Right lobe of liver (tissue), 6 donors: ENCODE measurements around the gene ANKRD13A. TPM values are rescaled to one million over a fixed set of nuclear protein-coding genes. Genes with fewer than 3 reads are reported as not detected.
"Not testable (repeated sequence)": the region's sequence is repeated elsewhere in the genome, so short reads cannot be mapped to it uniquely, and the experiment has no call there.

ENCODE experiments used
- ATAC-seq, 4 donors: fragments of 200-7000 bp; cut with Tn5 transposase; one replicate each; pipeline ENCODE4 v1.9.1; 2020; ENCODE audit warnings: mild to moderate bottlenecking in 4 of 4, moderate library complexity in 4 of 4
- DNase-seq, 3 donors: peaks; one replicate each; pipeline ENCODE4 v3.0.0-alpha.2; 2020
- H3K27ac ChIP-seq, 3 donors: fragments of 200-600 bp; one replicate each; pipeline ENCODE4 v1.8.0; 2022
- H3K27me3 ChIP-seq, 2 donors: fragments of 200-600 bp; one replicate each; pipeline ENCODE4 v1.8.0; 2022
- H3K36me3 ChIP-seq, 4 donors: fragments of 200-600 bp; sonication (generic) in 1 of 4; one replicate each; pipeline versions ENCODE4 v1.5.1 to v1.8.0; 2017 to 2022; ENCODE audit warnings: control low read depth in 1 of 4
- H3K4me1 ChIP-seq, 4 donors: fragments of 200-600 bp; sonication (generic) in 1 of 4; one replicate each; pipeline versions ENCODE4 v1.5.1 to v1.8.0; 2017 to 2022; ENCODE audit warnings: control low read depth in 1 of 4
- H3K4me3 ChIP-seq, 3 donors: fragments of 200-600 bp; one replicate each; pipeline ENCODE4 v1.8.0; 2022
- H3K9me3 ChIP-seq, 4 donors: fragments of 200-600 bp; sonication (generic) in 1 of 4; one replicate each; pipeline versions ENCODE4 v1.5.1 to v1.8.0; 2017 to 2022; ENCODE audit warnings: control low read depth in 1 of 4
- POLR2A ChIP-seq: fragments of 450-650 bp; IDR thresholded peaks from one replicate; pipeline ENCODE4 v1.6.1; 2017; ENCODE audit warnings: antibody characterized with exemption, mild to moderate bottlenecking
- WGBS: methylation state at CpG from one replicate; pipeline ENCODE4 v1.1.6; 2018; ENCODE audit warnings: low coverage, low lambda C conversion rate; ENCODE audit not compliant: insufficient coverage; ENCODE audit errors: missing lambda C conversion rate; 5-methylcytosine and 5-hydroxymethylcytosine counted together
- intact Hi-C, 2 donors: fragments of 100-400 bp; cut with DNase I; formaldehyde crosslinking; loops; one replicate each; pipeline versions ENCODE4 v1.11.2 to v1.14.1; 2022
- small RNA-seq, 2 experiments: library from RNA; depleted of rRNA; stranded (forward); fragments of <200 nt; gene quantifications; one replicate each; pipeline ENCODE3, GENCODE V24; 2016
- total RNA-seq, 6 experiments: library from RNA; depleted of rRNA in 2 of 6; stranded (reverse); fragments of >200 nt in 2 of 6; fragmentation: NEBNext Ultra II Directional in 3 of 6; extraction: Animal tissue kit (Norgen Biotek cat#: 25700) in 3 of 6; gene quantifications; one replicate each; pipeline versions ENCODE4 v1.1.0 to v1.2.4, GENCODE V29; 2016 to 2023
- TF ChIP-seq, protein P1 (sequence below), 4 donors: fragments of 200-600 bp in 3 of 4; fragments of 450-650 bp in 1 of 4; IDR thresholded peaks; one replicate each; pipeline versions ENCODE4 v1.5.1 to v1.8.0; 2016 to 2022; ENCODE audit warnings: antibody characterized with exemption in 4 of 4, mild to moderate bottlenecking in 2 of 4
- donor health status: DM: no; HTN: yes; CAD: no.
- donor health status: DM: no; HTN: no; CAD: no.
- donor health status: DM: no; HTN: no; CAD: no.
- donor health status: DM: no; HTN: yes; CAD: no.
- donor health status: DM: no; HTN: yes; CAD: no.

ANKRD13A gene
- total RNA-seq, 6 experiments from 2014 or later = 14.4 to 33.7 (median 24.6) TPM

DNA sequence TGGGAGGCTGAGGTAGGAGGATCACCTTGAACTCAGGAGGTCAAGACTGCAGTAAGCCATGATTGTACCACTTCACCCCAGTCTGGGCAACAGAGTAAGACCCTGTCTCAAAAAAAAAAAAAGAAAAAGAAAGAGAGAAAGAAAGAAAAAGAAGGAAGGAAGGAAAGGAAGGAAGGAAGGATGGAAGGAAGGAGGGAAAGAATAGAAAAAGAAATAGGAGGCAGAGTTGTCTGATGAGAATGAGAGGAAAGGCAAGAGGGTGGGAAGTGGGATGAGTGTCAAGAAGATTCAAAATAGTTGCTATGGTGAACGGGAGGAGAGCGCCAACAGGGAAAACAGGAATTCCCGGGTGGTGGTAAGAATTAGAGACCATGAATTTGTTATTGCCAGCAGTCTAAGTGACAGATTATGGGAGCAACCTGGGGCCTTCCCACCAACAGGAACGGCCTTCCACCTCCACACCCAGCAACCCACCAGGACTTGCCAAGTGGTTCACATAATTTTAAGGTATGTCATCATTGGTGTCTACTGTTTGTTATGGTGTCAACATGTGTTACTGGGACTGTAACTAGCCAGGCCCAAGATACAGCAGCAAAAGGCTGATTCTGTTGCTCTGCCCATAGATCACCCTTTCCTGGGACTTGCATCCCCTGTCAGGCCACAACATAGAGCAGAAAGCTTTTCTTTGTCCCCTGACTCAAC lies 85.2 kb downstream of the ANKRD13A start:
- H3K36me3 ChIP-seq = no peaks in the 10 kb centered on the region
- no peak for TF ChIP-seq POLR2A
- TF ChIP-seq, protein P1, sequence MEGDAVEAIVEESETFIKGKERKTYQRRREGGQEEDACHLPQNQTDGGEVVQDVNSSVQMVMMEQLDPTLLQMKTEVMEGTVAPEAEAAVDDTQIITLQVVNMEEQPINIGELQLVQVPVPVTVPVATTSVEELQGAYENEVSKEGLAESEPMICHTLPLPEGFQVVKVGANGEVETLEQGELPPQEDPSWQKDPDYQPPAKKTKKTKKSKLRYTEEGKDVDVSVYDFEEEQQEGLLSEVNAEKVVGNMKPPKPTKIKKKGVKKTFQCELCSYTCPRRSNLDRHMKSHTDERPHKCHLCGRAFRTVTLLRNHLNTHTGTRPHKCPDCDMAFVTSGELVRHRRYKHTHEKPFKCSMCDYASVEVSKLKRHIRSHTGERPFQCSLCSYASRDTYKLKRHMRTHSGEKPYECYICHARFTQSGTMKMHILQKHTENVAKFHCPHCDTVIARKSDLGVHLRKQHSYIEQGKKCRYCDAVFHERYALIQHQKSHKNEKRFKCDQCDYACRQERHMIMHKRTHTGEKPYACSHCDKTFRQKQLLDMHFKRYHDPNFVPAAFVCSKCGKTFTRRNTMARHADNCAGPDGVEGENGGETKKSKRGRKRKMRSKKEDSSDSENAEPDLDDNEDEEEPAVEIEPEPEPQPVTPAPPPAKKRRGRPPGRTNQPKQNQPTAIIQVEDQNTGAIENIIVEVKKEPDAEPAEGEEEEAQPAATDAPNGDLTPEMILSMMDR (IDR thresholded peaks at IDR 0.05) = no peak
- intact Hi-C loops = no loop called here
- H3K27ac ChIP-seq = no peak overlapping the region
- no peak for DNase-seq
- no peaks in the 10 kb centered on the region for H3K4me1 ChIP-seq
- no peaks in the 10 kb centered on the region for H3K9me3 ChIP-seq
- 89% methylated on average over 4 of the region's 4 CpGs for WGBS
- no peak overlapping the region for H3K4me3 ChIP-seq
- ATAC-seq = no peak
- H3K27me3 ChIP-seq = no peaks in the 10 kb centered on the region

DNA sequence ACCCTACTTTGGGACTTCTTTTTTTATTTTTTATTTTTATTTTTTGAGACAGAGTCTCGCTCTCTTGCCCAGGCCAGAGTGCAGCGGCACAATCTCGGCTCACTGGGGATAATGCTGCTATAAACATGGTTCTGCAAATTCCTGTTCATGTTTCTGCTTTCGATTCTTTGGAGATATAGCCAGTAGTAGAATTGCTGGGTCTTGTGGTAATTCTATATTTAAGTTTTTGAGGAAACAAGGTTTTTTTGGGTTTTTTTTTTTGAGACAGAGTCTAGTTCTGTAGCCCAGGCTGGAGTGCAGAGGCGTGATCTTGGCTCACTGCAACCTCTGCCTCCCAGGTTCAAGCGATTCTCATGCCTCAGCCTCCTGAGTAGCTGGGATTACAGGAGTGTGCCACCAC lies 89.0 kb downstream of the ANKRD13A start:
- ATAC-seq = peak in 1 of 4 donors; percentile 5
- 81% methylated on average over 4 of the region's 6 CpGs for WGBS
- intact Hi-C loops = not testable (repeated sequence)

DNA sequence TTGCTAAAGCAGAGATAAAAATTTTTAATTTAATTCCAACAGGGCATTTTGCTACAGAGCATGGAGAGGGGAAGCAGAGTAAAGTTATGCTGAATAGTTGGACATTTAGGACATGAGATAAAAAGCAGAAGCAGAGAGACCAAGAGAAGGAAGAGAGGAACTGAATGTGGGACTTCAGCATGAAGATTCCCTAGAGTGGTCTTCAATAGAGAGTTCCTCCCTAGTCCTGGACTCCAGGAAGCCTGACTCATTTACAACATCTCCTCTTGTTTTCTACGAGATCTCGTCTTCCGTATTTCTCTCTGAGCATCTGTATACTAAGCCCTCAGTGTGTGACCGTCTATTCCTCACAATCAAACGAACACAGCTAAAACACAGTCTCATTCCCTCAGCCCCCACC lies 89.7 kb downstream of the ANKRD13A start:
- WGBS = 73% methylated on average over 3 of the region's 5 CpGs
- H3K36me3 ChIP-seq = no peaks in the 10 kb centered on the region
- no peaks in the 10 kb centered on the region for H3K27me3 ChIP-seq
- H3K4me1 ChIP-seq = peaks cover 0 to 24% (median 6%) of the 10 kb centered on the region in 4 donors
- peak in 2 of 4 donors; percentile 4 to 16 for ATAC-seq
- DNase-seq = no peak
- no peak overlapping the region for H3K4me3 ChIP-seq
- TF ChIP-seq, protein P1 (IDR thresholded peaks at IDR 0.05) = no peak
- no peak for TF ChIP-seq POLR2A
- intact Hi-C loops = no loop called here
- no peak overlapping the region for H3K27ac ChIP-seq
- no peaks in the 10 kb centered on the region for H3K9me3 ChIP-seq

More for the DNA sequence above, 89.0 kb downstream of the ANKRD13A start:
- peaks cover 0 to 24% (median 6%) of the 10 kb centered on the region in 4 donors for H3K4me1 ChIP-seq
- not testable (repeated sequence) for H3K36me3 ChIP-seq, DNase-seq, H3K4me3 ChIP-seq, H3K9me3 ChIP-seq, H3K27me3 ChIP-seq, H3K27ac ChIP-seq

Small RNAs within 50 kb of the gene (small RNA-seq; reads per million reads assigned to genes)
- 0 reads per million in 2 experiments for gene AC007546.2

Other genes starting within 250 kb of the ANKRD13A start
- gene TRPV4, start 166.0 kb upstream of the ANKRD13A start, total RNA-seq = 10 to 100 TPM in 1 of 6 experiments, 1 to 10 TPM in 5; 5.3 to 10.3 (median 6.7) TPM
- gene GLTP, start 118.9 kb upstream of the ANKRD13A start, total RNA-seq = 10 to 100 TPM in 5 of 6 experiments, 1 to 10 TPM in 1; 9.8 to 20.8 (median 13.6) TPM
- 1 to 10 TPM; 4.9 to 8.8 (median 6.8) TPM for gene TCHP, start 99.2 kb upstream of the ANKRD13A start, total RNA-seq
- 10 to 100 TPM; 13.3 to 24.8 (median 16.8) TPM for gene GIT2, start 3.1 kb upstream of the ANKRD13A start, total RNA-seq
- gene C12orf76, start 49.1 kb downstream of the ANKRD13A start, total RNA-seq = 10 to 100 TPM in 1 of 6 experiments, 1 to 10 TPM in 5; 3.0 to 10.1 (median 6.4) TPM
- gene IFT81, start 124.9 kb downstream of the ANKRD13A start, total RNA-seq = 1 to 10 TPM; 1.3 to 5.1 (median 2.5) TPM